Occipital lobe (tissue), 2 donors: Measurements from ENCODE around the gene TMEM38B. TPM values are rescaled to one million over a fixed set of nuclear protein-coding genes. Genes with fewer than 3 reads are reported as not detected.
"Not testable (repeated sequence)": the region's sequence is repeated elsewhere in the genome, so short reads cannot be mapped to it uniquely, and the experiment has no call there.

Source experiments
- DNase-seq: peaks from one replicate; lab custom pipeline; 2025; lab: John Stamatoyannopoulos, UW
- total RNA-seq: library from RNA; depleted of rRNA; stranded (reverse); fragments of >200 nt; gene quantifications from one replicate; pipeline ENCODE4 v1.2.3, GENCODE V29; 2014

TMEM38B gene
- total RNA-seq, 1 donor from 2014 or later, result 22.1 TPM

DNA sequence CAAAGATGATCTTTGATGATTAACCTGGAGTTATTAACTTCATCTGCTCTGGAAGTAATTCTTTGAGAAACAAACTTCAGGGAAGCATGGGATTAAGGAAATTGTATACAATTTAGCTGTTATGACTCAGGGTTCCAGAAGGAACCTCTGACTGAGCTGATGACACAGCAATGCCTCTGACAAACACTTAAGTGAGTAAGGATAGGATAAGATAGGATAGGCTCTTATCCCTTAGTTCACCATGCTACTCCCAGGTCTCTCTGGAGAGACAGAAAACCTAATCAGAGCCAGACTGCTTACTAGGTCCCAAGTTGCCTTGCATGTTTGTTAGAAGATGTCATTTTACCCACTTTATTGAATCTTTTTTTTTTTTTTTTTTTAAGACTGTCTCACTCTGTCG is 12.6 kb upstream of the TMEM38B start:
- DNase-seq, result no peak

DNA sequence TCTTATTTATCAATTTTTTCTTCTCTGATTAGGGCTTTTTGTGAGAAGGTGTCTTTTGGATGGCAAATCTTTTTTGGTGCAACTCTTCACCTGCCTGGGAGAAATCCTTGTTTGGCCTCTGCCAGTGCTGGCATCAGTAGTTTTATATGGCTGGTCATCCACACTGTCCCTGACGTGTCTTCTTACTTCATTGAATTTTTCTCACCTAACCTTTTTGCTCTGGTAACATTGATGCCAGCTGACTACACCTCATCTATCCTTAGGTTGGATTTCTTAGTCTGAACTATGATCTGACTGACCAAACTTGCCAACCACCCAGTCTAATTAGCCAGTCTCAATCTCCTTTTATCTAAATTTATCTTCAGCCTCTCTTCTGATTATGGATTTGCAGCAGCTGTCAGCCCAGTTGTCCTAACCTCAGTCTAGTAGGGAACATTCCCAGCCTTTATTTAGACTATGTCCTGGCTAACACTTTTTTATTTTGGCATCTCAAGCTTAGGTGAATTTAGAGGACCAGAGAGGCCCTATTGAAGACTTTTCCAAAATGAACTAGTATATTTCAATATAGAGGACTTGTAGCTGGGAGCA is 10.6 kb upstream of the TMEM38B start:
- no peak for DNase-seq

DNA sequence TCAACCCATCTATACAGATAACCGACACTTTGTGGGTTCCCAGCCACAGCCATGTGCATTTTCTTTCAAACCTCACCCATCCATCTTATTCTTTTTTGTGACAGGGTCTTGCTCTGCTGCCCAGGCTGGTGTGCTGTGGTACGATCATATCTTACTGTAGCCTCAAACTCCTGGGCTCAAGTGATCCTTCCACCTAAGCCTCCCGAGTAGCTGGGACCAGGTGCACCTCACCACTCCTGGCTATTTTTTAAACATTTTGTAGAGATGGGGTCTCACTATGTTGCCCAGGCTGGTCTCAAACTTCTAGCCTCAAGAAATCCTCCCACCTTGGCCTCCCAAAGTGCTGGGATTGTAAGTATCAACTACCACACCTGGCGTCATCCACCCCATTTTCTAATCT is 7.4 kb upstream of the TMEM38B start:
- no peak for DNase-seq

DNA sequence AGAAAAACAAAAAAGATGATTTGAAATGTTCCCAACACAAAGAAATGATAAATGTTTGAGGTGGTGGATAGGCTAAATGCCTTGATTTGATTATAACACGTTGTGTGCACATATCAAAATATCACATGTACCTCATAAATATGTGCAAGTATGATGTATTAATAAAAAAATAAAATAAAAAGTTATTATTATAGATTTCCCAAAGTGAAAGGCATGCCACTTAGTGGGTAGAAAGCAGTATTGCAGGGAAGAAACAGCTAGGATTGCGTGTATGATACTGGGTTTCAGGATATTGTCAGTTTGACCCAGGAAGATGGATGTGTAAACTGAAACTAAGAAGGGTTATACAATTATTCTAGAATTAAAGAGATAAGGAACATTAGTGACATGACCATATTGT is 3.6 kb upstream of the TMEM38B start:
- DNase-seq, result no peak

DNA sequence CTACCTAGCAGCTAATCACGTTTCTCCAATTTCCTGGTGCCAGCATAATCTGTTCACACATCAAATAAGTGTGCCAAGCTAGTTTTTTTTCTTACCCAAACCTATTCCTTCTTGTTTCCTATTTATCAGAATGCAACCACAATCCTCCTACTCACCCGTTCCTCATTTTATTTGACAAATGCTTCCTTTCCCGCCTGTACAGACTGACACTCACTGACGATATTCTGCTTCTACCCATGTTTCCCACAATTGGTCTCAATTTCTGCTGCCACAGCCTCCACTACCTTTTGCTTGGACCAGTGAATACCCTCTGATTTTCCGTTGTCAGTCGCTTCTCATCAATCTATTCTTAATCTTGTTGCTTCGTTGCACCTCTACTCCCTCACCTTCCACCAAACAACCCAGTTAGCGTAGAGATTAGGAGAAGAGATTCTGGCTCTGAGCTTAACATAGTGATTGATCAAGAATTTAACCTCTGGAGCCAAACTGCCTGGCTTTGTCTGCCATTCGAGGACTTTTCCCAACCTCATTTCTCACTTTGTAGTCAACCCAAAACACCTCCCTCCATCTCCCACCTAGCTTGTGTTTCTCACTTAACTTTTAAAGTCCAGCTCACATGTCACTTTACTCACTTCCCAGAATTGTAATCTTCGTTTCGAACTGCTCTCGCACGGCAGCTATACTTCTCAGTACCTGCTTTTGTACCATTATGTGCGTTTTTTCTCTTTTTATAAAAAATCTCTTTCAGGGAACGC is 729 bp upstream of the TMEM38B start:
- DNase-seq, result no peak

DNA sequence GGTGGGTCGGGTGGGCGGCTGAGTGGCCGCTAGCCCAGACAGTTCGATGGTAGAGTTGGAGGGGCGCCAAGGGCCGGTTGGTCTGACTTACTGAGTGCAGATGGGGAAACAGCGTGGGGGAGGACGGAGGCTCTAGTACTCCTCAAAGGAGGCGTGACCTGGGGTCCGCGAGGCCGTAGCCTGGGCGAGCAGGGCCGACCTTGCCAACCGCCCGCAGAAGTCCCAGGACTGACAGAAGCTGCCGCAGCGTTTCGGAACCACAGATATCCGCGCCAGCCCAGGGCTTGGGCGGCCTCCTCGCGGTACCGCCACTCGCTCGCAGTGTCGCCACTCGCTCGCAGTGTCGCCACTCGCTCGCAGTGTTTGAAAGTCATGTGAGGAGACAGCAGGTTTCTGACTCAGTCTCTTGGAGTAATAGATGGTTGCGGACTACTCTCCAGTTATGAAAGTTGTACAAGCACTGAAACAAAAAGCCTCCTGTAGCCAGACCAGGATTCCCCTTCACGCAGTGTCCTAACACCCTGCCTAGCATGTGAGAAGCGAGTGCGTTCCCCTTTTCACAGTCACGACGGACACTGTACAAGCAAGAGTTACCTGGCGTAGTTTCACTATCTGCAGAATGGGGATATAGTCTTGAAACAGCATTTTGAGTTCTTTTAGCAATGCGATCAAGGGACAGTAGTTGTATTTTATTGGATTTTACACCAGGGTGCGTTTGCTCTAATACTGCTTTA is 674 bp downstream of the TMEM38B start:
- DNase-seq, result peak; percentile 45

DNA sequence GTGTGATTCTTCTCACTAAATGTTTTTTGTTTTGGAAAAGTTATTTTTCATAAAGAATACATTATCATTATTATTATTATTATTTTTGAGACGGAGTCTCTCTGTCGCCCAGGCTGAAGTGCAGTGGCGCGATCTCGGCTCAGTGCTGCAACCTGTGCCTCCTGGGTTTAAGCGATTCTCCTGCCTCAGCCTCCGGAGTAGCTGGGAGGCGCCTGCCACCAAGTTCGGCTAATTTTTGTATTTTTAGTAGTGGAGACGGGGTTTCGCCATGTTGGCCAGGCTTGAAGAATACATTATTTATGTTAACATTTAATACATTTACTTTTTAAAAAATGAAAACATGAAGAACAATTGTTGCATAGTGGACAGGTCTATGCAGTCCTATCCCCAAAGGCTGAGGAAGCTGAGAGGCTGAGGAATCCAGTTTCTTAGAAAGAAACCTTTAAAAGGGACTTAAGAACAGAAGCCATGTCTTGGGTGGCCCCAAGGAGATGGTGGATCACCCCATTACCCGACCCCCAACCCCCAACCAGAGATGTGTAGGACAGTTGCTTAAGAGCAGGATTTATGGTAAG is 2.0 kb downstream of the TMEM38B start:
- no peak for DNase-seq

DNA sequence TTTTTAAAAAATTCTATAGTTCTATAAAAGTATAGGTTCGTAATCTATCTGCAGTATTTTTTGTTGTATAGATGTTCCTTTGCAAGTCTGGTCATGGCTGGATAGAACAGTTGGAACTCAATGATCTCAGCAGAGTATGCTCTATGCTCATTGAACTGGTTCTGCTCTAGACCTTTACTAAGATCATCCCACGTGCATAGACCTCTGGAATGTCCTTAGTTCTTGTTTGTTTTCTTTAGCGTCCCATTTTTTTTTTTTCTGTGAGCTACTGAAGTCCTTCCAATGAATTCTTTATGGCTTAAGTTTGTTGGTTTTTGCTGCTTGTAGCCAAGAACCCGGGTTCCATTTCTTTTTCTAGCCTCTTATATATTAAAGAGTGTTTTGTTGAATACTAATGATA is 3.5 kb downstream of the TMEM38B start:
- no peak for DNase-seq

DNA sequence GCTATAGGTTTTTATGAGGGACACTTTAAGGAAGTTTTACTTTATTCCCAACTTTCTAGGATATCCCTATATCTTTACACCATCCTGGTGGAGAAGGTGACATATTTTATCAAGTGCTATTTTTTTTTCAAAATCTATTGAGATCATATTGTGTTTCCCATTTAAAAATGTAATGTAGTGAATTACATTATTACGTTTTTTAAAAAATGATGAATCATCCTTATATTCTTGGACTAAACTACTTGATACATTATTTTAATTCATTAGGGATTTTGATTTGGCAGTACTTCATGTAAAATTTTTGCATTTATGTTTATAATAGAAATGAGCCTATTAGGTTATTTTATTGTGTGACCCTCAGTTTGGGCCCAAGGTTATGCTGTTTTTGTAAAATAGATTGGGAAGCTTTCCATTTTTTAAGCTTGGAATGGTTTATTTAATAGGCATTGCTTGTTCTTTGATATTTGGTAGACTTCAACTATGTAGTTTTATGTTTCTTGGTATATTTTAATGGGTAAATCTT is 4.1 kb downstream of the TMEM38B start:
- no peak for DNase-seq

DNA sequence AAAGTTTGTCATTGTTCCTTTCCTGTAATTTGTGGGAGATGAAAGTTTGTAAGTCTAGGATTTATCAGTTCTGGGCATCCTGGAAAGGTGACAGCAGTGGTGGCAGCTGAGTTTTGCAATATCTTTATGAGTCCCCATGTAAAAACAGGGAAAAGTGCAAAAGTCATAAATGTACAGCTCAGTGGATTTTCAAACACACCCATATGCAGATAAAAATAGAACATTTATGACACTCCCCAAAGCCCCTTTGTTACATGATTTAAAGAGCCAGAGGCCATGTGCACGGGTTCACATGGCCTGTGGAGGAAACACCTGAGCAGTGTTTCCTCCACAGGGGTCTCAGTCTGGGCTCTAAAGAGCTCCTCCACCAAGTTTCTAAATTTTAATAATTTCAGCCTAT is 6.3 kb downstream of the TMEM38B start:
- DNase-seq, result no peak

DNA sequence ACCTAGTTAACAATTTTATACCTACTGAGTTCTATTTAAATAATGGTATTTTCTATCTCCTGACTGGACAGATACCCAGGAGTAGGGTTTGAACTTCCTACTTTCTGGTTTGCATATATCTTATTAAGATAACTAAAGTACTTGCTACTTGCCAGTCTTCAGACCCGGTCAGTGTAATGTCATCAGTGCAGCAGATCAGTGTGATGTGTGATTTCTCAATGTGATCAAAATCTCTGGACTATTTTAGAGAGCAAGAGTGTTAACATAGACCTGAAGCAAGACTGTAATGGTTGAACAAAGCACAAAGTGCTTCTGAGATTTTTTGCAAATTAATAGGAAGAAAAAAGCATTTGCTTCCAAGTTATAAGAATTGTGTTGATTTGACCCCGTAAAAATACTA is 6.8 kb downstream of the TMEM38B start:
- DNase-seq, result no peak

DNA sequence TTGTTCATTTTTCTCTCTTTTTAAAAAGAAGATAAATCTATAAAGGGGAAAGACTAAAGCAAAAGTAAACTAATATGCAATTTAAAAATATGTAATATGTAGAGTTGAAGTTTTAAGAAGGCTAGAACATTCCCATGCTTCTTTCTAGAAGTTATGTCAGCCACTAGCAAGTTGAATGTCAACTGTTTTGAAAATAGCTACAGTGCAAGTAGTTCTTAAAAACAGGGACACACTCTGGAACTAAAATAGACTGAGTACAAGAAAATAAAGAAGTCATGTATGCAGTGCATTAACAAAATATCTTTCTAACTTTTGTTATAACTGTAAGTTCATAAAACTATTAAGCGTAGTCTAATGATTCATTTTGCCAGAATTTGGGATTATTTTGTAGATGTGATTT is 7.9 kb downstream of the TMEM38B start:
- no peak for DNase-seq

DNA sequence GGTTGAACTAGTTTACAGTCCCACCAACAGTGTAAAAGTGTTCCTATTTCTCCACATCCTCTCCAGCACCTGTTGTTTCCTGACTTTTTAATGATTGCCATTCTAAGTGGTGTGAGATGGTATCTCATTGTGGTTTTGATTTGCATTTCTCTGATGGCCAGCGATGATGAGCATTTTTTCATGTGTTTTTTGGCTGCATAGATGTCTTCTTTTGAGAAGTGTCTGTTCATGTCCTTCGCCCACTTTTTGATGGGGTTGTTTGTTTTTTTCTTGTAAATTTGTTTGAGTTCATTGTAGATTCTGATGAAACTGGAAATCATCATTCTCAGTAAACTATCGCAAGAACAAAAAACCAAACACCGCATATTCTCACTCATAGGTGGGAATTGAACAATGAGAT is 9.3 kb downstream of the TMEM38B start:
- not testable (repeated sequence) for DNase-seq

DNA sequence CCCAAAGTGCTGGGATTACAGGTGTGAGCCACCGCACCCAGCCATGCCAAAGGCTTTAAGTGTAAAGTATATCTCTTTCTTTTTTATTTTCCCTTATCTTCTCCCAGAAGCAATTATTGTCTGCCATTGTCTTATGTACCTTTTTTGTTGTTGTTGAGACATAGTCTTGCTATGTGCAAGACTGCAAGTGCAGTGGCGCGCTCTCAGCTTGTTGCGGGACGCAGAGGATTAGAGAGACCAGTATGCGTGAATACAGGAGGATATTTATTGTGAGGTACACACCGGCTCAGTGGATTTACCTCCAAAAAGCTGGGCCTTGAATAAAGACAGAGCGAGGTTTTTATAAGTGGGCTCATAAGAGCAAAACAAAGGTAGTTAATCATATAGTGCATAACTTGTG is 11.8 kb downstream of the TMEM38B start:
- DNase-seq, result no peak

DNA sequence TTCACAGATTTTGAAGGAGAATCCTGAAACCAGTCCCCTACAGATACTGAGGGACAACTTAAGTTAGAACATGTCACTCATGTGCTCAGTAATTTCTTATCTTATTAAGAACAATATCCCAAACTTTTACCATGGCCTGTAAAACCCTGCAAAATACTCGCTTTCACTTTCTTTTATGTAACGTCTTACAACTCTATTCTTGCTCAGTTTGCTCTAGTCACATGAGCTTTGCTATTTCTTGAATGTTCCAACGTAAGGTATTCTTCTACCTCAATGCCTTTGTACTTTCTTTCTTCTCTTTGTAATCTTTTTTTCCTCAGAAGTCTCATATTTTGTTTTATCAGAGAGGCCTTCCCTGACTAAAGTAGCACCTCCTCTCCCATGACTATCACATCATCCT is 14.1 kb downstream of the TMEM38B start:
- no peak for DNase-seq

DNA sequence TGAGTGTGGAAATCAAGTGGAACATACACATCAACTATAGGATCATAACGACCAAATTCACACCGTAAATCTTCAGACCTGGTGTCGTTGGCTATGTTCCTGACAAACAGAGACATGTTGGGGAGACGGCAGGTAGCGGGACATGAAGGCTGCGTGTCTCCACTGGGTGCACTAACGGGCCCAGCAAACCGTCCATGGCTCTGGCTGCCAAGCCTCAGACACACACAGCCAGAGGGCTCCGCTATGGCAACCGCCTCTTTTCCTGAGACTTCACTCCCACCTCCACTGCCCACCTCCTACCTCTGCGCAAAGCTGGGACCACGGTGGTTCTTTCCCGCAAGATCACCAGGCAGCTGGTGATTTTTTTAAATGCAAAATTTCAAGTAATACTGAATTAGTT is 16.3 kb downstream of the TMEM38B start:
- DNase-seq, result no peak

DNA sequence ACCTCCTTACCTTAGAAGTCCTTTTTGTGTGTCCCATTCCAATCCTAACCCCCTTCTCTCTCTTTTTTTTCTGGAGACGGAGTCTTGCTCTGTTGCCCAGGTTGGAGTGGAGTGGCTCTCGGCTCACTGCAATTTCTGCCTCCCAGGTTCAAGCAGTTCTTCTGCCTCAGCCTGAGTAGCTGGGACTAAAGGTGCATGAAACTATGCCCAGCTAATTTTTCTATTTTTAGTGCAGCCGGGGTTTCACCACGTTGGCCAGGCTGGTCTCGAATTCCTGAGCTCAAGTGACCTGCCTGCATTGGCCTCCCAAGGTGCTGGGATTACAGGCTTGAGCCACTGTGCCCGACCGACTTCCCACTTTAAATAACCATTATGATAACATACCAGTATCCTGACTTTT is 17.5 kb downstream of the TMEM38B start:
- DNase-seq, result no peak

DNA sequence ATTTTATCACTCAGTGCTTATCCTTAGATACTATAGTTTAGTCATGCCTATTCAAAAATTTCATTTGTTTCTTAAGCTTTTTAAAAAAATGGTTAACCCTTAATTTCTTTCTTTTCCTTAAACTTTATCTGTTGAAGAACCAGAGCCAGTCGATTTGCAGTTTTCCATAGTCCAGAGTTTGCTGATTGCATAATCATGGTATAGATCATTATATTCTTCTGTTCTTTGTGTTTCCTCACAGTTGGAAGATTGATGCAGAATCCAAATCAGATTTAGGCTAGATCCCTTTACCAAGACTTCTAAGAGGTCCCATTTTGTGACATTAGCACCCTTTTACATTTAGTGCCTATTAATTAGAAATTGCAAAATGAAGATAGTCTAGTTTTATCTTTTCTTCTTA is 18.0 kb downstream of the TMEM38B start:
- DNase-seq, result no peak

DNA sequence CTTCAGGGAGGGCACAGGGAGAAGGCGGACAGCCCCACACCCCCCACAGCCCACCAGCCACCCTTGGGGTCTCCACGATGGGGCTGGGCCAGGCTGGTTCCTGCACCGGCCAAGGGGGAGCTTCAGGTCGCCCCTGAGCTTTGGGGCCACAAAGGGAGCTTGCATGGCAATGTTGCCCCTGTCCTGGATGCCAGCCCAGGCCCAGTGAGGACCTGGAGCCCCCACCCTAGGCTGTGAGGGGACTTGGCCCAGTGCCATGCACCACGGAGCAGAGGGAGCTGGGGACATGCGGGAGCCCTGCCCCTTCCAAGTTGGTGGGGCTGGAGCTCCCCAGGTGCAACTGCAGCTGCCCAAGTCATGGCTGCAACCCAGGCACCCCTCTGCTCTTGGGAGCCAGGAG is 18.4 kb downstream of the TMEM38B start:
- no peak for DNase-seq

DNA sequence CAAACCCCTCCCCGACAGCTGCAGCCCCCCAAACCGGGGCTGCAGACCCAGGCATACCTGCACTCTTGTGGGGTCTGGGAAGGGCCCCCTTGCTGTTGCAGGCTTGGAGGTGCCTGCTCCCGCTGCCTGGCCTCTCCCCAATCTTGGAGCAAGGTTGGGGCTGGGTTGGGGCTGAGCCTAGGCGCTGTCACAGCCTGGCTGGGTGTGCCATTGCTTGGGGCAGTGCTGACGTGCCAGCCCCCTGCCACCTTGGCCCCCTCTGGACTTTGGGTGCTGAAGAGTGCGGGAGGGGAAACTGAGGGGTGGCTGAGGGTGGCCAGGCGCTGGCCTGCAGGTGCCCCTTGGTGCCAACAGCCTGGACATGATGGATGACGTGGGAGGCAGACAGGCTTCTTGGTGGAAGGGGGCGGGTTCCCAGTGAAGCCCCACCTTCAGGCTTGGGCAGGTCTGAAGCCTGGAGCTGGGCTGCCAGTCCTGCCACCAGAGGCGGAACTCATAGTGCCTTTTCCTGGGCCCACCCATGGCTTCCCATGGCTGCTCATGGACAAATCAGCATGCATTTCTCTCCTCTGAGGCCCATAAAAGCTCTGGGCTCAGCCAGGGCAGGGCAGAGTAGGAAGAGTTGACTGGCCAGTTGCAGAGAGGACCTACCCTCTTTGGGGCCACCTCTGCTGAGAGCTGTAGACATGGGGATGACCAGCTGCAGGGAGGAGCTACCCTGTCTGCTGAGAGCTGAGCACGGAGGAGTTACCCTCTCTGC is 19.1 kb downstream of the TMEM38B start:
- DNase-seq, result no peak

DNA sequence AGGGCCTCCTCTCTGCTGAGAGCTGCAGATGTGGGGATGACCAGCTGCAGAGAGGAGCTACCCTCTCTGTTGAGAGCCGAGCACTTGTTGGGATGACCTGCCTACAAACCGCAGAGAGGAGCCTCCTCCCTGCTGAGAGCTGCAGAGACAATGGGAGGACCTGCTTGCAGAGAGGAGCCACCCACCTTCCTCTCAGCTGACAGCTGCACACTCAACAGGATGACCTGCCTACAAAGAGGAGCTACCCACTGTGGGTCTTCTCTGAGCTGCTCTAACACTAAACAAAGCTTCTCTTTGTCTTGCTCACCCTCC is 19.6 kb downstream of the TMEM38B start:
- DNase-seq, result no peak

DNA sequence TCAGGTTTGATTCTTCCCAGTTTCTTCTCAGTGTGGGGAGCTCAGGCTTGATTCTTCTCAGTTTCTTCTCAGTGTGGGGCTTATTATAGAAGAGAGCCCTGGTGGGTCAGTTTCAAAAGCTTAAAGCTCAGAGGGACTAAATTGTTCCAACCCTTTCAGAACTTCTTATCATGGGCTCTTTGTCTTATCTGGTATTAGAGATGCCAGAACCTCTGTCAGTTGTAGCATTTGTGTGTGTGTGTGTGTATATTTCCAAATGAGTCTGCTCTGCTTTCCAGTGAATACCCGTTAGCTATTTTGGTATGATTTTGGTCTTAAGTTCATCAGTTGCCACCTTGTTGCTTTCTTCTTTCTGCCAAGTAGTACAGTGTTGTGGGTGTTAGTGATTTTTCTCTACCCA is 21.8 kb downstream of the TMEM38B start:
- DNase-seq, result no peak
